Neural crest cell (in vitro differentiated cells): ENCODE data around the gene ABHD6. TPM values are rescaled to one million over a fixed set of nuclear protein-coding genes. Genes with fewer than 3 reads are reported as not detected.
"Not testable (repeated sequence)": the region's sequence is repeated elsewhere in the genome, so short reads cannot be mapped to it uniquely, and the experiment has no call there.

ENCODE experiments used
- DNase-seq: peaks from one replicate; pipeline ENCODE4 v3.0.0; 2021; ENCODE audit warnings: low read depth, mixed read lengths, low spot score
- H3K27ac Mint-ChIP-seq: one replicate; pipeline ENCODE4 v1.8.0; 2021; ENCODE audit warnings: mild to moderate bottlenecking, mixed read lengths; ENCODE audit not compliant: unreplicated experiment
- H3K27me3 Mint-ChIP-seq: 2 replicates; pipeline ENCODE4 v1.8.0; 2021; ENCODE audit warnings: low read depth, mild to moderate bottlenecking, mixed read lengths
- H3K36me3 Mint-ChIP-seq: 2 replicates; pipeline ENCODE4 v1.8.0; 2021; ENCODE audit warnings: low read depth, mild to moderate bottlenecking, mixed read lengths
- H3K4me1 Mint-ChIP-seq: 2 replicates; pipeline ENCODE4 v1.8.0; 2021; ENCODE audit warnings: mixed read lengths
- H3K4me3 Mint-ChIP-seq: one replicate; pipeline ENCODE4 v1.8.0; 2021; ENCODE audit warnings: mild to moderate bottlenecking, mixed read lengths
- H3K9me3 Mint-ChIP-seq: 2 replicates; pipeline ENCODE4 v1.8.0; 2021; ENCODE audit warnings: mixed read lengths
- total RNA-seq: library from RNA; stranded (reverse); gene quantifications from 2 replicates; pipeline ENCODE4 v1.2.1, GENCODE V29; 2021
- TF ChIP-seq, protein P1 (sequence below): fragments of 200-600 bp; sonication (generic); conservative IDR thresholded peaks from 2 replicates; pipeline ENCODE4 v1.5.0; 2021; ENCODE audit warnings: antibody characterized with exemption, mild to moderate bottlenecking

The ABHD6 gene
- total RNA-seq, 1 donor from 2014 or later = 5.5 TPM

DNA sequence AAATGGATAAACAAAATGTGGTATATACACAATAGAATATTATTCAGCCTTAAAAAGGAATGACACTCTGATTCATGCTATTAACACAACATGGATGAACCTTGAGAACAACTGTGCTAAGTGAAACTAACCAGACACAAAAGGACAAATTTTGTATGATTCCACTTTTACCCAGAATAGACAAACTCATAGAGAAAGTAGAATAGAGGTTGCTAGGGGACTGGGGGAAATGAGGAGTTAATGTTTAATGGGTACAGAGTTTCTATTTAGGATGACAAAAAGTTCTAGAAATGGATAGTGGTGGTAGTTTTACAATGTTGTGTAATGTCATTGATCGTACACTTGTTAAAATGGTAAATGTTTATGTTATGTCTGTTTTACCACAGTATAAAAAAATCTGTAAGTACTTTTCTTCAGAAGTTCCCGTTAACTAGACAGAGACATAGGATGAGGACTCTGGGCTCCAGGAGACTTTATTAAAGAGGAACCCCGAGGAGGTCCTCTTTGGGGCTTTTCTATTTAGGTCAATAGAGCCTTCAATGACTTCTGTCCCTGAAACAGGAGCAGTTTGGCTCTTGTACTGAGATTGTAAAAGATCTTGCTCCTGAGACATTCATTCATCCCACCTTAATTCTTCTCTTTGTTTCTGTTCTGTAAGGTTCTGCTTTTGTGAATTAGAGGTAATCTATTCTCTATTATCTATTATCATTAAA is 24.5 kb downstream of the ABHD6 start:
- DNase-seq = no peak
- H3K4me3 Mint-ChIP-seq = no peak overlapping the region
- TF ChIP-seq, protein P1, sequence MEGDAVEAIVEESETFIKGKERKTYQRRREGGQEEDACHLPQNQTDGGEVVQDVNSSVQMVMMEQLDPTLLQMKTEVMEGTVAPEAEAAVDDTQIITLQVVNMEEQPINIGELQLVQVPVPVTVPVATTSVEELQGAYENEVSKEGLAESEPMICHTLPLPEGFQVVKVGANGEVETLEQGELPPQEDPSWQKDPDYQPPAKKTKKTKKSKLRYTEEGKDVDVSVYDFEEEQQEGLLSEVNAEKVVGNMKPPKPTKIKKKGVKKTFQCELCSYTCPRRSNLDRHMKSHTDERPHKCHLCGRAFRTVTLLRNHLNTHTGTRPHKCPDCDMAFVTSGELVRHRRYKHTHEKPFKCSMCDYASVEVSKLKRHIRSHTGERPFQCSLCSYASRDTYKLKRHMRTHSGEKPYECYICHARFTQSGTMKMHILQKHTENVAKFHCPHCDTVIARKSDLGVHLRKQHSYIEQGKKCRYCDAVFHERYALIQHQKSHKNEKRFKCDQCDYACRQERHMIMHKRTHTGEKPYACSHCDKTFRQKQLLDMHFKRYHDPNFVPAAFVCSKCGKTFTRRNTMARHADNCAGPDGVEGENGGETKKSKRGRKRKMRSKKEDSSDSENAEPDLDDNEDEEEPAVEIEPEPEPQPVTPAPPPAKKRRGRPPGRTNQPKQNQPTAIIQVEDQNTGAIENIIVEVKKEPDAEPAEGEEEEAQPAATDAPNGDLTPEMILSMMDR = no peak
- no peak overlapping the region for H3K27ac Mint-ChIP-seq
- no peaks in the 10 kb centered on the region for H3K9me3 Mint-ChIP-seq
- peaks cover 17% of the 10 kb centered on the region for H3K4me1 Mint-ChIP-seq
- H3K36me3 Mint-ChIP-seq = peaks cover 5% of the 10 kb centered on the region
- no peaks in the 10 kb centered on the region for H3K27me3 Mint-ChIP-seq

DNA sequence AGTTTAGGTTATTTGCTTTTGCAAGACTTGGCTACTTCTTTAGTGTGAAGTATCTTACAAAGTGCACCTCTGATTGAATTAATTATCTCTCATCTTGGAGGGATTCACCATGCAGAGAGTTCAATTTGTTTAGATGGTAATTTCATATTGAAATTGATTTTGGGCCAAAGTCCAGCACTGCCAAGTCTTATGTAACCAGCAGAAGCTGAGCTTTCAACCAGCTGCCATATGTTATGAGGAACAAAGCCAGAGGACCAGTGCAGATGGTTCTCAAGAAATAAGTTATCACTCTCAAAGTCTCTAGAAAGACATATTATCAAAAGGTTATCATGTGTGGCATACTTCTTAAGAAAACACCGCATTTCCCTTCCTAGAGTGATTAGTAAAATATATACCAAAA is 29.0 kb downstream of the ABHD6 start:
- H3K4me1 Mint-ChIP-seq = no peaks in the 10 kb centered on the region

DNA sequence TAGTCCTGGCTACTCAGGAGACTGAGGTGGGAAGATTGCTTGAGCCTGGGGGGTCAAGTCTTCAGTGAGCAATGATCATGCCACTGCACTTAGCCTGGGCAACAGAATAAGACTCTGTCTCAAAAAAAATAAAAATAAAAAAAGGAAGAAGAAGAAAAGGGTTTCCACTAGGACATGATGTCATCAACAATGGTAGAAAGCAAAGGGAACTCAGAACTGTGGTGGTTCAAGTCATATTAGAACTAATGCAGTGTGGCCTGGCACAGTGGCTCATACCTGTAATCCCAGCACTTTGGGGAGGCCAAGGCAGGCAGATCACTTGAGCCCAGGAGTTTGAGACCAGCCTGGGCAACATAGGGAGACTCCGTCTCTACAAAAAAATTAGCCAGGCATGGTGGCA is 30.0 kb downstream of the ABHD6 start:
- not testable (repeated sequence) for H3K9me3 Mint-ChIP-seq, H3K4me3 Mint-ChIP-seq, H3K4me1 Mint-ChIP-seq, DNase-seq, H3K36me3 Mint-ChIP-seq, H3K27me3 Mint-ChIP-seq, H3K27ac Mint-ChIP-seq

More for the DNA sequence above, 29.0 kb downstream of the ABHD6 start:
- DNase-seq = no peak
- no peak overlapping the region for H3K27ac Mint-ChIP-seq
- no peaks in the 10 kb centered on the region for H3K9me3 Mint-ChIP-seq
- H3K36me3 Mint-ChIP-seq = no peaks in the 10 kb centered on the region
- TF ChIP-seq, protein P1 = no peak
- H3K27me3 Mint-ChIP-seq = no peaks in the 10 kb centered on the region
- H3K4me3 Mint-ChIP-seq = no peak overlapping the region

DNA sequence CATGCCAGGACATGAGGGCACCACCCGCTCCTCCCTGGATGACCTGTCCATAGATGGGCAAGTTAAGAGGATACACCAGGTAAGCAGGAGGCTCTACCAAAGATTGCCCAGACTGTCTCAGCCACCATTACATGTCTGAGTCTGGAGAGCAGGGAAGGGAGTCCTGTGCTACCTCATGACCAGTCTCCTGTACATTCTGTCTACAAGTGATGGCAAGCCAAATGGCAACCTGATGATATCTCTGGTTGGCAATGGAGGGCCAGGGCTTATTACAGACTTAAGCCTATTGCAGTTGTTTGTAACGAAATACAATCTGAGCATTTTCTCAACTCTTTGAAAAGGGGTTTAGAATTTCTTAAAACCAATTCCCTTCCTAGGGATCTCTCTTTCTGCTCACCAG is 31.8 kb downstream of the ABHD6 start:
- peaks cover 2% of the 10 kb centered on the region for H3K36me3 Mint-ChIP-seq
- no peak for DNase-seq
- no peaks in the 10 kb centered on the region for H3K4me1 Mint-ChIP-seq
- TF ChIP-seq, protein P1 = no peak
- H3K27me3 Mint-ChIP-seq = no peaks in the 10 kb centered on the region
- H3K9me3 Mint-ChIP-seq = no peaks in the 10 kb centered on the region
- H3K27ac Mint-ChIP-seq = no peak overlapping the region
- H3K4me3 Mint-ChIP-seq = no peak overlapping the region

DNA sequence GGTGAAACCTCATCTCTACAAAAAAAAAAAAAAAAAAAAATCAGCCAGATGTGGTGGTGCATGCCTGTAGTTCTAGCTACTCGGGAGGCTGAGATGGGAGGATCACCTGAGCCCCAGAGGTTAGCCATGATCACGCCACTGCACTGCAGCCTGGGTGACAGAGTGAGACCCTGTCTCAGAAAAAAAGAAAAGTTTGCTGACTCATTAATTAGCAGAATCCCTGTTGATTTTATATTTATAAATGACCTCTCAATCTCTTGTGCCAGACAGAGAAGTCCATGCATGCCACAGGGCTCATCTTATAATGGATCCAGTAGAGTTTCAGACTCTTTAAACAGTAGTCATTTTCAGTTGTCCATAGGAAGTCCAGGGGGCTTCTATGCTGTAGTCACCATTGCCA is 32.9 kb downstream of the ABHD6 start:
- TF ChIP-seq, protein P1 = no peak
- Mint-ChIP-seq H3K4me1 (no peaks in the 10 kb centered on the region), H3K27ac (no peak overlapping the region), H3K27me3 (no peaks in the 10 kb centered on the region), H3K9me3 (no peaks in the 10 kb centered on the region), H3K4me3 (no peak overlapping the region), H3K36me3 (peaks cover 5% of the 10 kb centered on the region)
- DNase-seq = no peak

DNA sequence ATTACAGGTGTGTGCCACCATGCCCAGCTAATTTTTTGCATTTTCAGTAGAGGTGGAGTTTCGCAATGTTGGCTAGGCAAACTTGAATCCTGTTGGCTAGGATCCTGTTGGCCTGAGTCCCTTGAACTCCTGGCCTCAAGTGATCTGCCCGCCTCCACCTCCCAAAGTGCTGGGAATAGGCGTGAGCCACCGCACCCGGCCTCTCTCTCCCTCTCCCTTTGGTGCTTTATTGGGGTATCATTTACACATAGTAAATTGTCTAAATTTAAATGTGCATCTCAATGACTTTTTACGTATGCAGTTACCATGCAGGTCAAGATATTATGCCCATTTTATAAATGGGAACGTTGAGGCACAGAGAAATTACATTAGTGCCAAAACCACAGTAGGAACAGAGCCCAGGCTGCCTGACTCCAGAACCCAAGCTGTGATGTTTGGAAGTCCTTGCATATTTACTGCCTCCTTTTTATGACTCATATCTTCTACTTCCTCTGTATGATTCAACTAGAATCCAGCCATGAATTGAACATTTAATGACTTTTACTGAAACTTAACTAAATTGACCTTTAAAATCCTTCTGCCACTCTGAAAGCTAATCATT is 34.4 kb downstream of the ABHD6 start:
- Mint-ChIP-seq H3K9me3 (no peaks in the 10 kb centered on the region), H3K27me3 (no peaks in the 10 kb centered on the region), H3K4me3 (no peak overlapping the region), H3K27ac (no peak overlapping the region), H3K36me3 (peaks cover 18% of the 10 kb centered on the region), H3K4me1 (no peaks in the 10 kb centered on the region)
- TF ChIP-seq, protein P1 = no peak
- DNase-seq = no peak
